AG04450 (cell line): ENCODE results near the gene MBD5. TPM values are rescaled to one million over a fixed set of nuclear protein-coding genes. Genes with fewer than 3 reads are reported as not detected.

Experiments
- CTCF ChIA-PET: fragments of 300-600, 350-600 bp; formaldehyde crosslinking; extraction: SDS; loops from one replicate; lab custom pipeline; 2022; ENCODE audit warnings: antibody characterized with exemption, inconsistent platforms; lab: Charles Lee
- POLR2A ChIA-PET: fragments of 350-600 bp; formaldehyde crosslinking; extraction: SDS; loops from one replicate; lab custom pipeline; 2021; ENCODE audit warnings: antibody characterized with exemption, inconsistent platforms; lab: Yijun Ruan, JAX
- DNase-seq: peaks from one replicate; pipeline ENCODE4 v3.0.0-alpha.2; 2011; ENCODE audit warnings: low read depth, low spot score
- H3K27ac ChIP-seq: one replicate; pipeline ENCODE4 v1.5.1; 2012; ENCODE audit warnings: low read depth, low read length, control low read depth
- H3K27me3 ChIP-seq: one replicate; pipeline ENCODE4 v1.6.0; 2012; ENCODE audit warnings: low read length; ENCODE audit not compliant: control insufficient read depth, insufficient read depth
- H3K4me3 ChIP-seq: 2 replicates; pipeline ENCODE4 v1.5.1; 2011; ENCODE audit warnings: mild to moderate bottlenecking, low read depth, low read length, control low read depth
- H3K9me3 ChIP-seq: 2 replicates; pipeline ENCODE4 v1.5.1; 2012; ENCODE audit warnings: low read length; ENCODE audit not compliant: control insufficient read depth, insufficient read depth
- polyA plus RNA-seq: library from polyadenylated mRNA; depleted of rRNA; stranded (reverse); fragments of >200 nt; gene quantifications from 2 replicates; pipeline ENCODE4 v1.2.3, GENCODE V29; 2011
- TF ChIP-seq, protein P1 (sequence below): IDR thresholded peaks from 2 replicates; pipeline ENCODE4 v1.5.1; 2011; ENCODE audit warnings: low read depth, low read length, control low read depth, inconsistent platforms

MBD5 gene
- polyA plus RNA-seq, 1 experiment, result 40.4 TPM

- TF ChIP-seq, protein P1, sequence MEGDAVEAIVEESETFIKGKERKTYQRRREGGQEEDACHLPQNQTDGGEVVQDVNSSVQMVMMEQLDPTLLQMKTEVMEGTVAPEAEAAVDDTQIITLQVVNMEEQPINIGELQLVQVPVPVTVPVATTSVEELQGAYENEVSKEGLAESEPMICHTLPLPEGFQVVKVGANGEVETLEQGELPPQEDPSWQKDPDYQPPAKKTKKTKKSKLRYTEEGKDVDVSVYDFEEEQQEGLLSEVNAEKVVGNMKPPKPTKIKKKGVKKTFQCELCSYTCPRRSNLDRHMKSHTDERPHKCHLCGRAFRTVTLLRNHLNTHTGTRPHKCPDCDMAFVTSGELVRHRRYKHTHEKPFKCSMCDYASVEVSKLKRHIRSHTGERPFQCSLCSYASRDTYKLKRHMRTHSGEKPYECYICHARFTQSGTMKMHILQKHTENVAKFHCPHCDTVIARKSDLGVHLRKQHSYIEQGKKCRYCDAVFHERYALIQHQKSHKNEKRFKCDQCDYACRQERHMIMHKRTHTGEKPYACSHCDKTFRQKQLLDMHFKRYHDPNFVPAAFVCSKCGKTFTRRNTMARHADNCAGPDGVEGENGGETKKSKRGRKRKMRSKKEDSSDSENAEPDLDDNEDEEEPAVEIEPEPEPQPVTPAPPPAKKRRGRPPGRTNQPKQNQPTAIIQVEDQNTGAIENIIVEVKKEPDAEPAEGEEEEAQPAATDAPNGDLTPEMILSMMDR, result no peak
- H3K9me3 ChIP-seq, result no peaks in the 10 kb centered on the region
- no peak overlapping the region for H3K4me3 ChIP-seq
- CTCF ChIA-PET, result no interaction called here
- peak; percentile 24 for DNase-seq
- POLR2A ChIA-PET, result no interaction called here
- no peaks in the 10 kb centered on the region for H3K27me3 ChIP-seq
- peak overlapping the region; percentile 33 for H3K27ac ChIP-seq
Observed at GRCh38 chr2:148244593-148245292, 223.9 kb downstream of the MBD5 start.

DNA sequence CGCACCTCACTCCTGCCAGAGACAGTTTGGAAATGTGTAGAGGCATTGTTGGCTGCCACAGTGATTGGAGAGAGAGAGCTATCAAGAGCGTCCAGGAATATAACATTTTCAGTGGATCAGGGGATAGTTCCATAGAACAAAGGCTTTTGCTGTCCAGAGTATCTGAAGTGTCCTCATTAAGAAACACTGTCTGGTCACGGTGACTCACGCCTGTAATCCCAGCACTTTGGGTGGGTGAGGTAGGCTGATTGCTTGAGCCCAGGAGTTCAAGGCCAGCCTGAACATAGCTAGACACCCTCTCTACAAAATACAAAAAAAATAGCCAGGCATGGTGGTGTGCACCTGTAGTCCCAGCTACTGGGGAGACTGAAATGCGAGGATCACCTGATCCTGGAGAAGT lies 231.1 kb downstream of the MBD5 start:
- H3K9me3 ChIP-seq, result peaks cover 19% of the 10 kb centered on the region
- TF ChIP-seq, protein P1, result no peak
- no peak overlapping the region for H3K4me3 ChIP-seq
- H3K27me3 ChIP-seq, result no peaks in the 10 kb centered on the region
- ChIA-PET CTCF (no interaction called here), POLR2A (no interaction called here)
- no peak for DNase-seq
- no peak overlapping the region for H3K27ac ChIP-seq

DNA sequence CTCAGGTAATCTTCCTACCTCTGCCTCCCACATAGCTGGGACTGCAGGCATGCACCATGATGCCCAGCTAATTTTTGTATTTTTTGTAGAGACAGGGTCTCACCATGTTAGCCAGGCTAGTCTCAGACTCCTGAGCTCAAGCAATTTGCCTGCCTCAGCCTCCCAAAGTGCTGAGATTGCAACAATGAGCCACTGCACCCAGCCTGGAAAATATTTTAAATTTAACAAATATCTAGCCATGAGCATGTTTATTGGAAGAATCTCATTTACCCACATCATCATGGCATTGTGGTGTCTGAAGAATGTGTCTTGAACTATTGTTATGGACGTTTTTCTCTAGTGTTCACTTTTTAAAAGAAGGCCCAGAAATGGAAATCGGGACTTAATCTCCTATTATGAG lies 231.8 kb downstream of the MBD5 start:
- TF ChIP-seq, protein P1, result no peak
- POLR2A ChIA-PET, result no interaction called here
- no peak for DNase-seq
- Histone ChIP-seq H3K27me3 (no peaks in the 10 kb centered on the region), H3K9me3 (peaks cover 19% of the 10 kb centered on the region), H3K27ac (no peak overlapping the region), H3K4me3 (no peak overlapping the region)
- CTCF ChIA-PET, result no interaction called here

DNA sequence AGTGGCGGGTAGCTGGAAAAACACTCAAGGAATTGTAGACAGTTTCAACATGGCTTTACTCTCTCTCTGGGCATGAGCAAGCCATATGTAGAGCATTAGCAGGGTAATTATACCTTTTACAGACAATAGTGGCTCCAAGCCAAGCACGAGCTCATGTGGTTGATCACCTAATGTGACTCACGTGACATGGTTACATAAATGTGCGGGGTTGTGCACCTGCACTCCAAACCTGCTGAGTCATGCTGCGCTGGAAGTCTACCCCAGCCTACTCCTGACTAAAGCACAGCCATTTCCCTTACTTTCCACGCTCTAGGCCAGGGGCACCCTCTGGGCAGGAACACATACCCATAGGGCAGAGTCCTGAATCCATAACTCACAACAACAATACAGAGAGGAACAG lies 232.8 kb downstream of the MBD5 start:
- TF ChIP-seq, protein P1, result no peak
- ChIA-PET CTCF (no interaction called here), POLR2A (no interaction called here)
- no peak overlapping the region for H3K27ac ChIP-seq
- no peak overlapping the region for H3K4me3 ChIP-seq
- no peak for DNase-seq
- peaks cover 20% of the 10 kb centered on the region for H3K9me3 ChIP-seq
- H3K27me3 ChIP-seq, result no peaks in the 10 kb centered on the region

DNA sequence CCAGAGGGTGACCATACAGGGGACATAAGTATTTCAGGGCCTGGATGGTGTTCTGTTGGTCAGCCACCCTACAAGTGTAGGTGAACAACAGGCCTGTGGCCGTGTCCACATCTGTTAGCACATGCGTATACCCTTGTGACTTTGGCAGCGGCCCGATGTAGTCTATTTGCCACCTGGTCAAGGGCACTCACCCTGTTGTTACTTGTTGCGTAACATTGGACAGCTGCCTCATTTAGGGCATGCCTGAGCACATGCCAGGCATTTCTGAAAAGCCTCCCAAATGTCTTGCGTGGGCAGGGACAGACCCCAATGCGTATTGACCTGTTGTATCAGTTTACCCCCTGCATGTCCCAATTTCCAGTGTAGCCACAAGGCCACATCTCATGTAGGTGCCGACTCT lies 235.0 kb downstream of the MBD5 start:
- DNase-seq, result no peak

More for the DNA sequence above, 235.0 kb downstream of the MBD5 start:
- no peak overlapping the region for H3K27ac ChIP-seq
- TF ChIP-seq, protein P1, result no peak
- H3K4me3 ChIP-seq, result no peak overlapping the region
- no peaks in the 10 kb centered on the region for H3K27me3 ChIP-seq
- peaks cover 32% of the 10 kb centered on the region for H3K9me3 ChIP-seq
- POLR2A ChIA-PET, result no interaction called here
- CTCF ChIA-PET, result no interaction called here
